GM23338 (cell line): ENCODE results near the gene RNF223. TPM values are rescaled to one million over a fixed set of nuclear protein-coding genes. Genes with fewer than 3 reads are reported as not detected.

Experiments used
- ATAC-seq: fragments of 200-7000 bp; cut with Tn5 transposase; 3 replicates; pipeline ENCODE4 v1.9.1; 2020
- DNase-seq: peaks from one replicate; pipeline ENCODE4 v3.0.0-alpha.2; 2015; ENCODE audit warnings: low spot score
- H2AFZ ChIP-seq: fragments of 200-600 bp; sonication (generic); 2 replicates; pipeline ENCODE4 v1.8.0; 2016; ENCODE audit warnings: antibody characterized with exemption, mild to moderate bottlenecking, moderate library complexity
- H3F3A ChIP-seq: fragments of 200-600 bp; sonication (generic); replicated peaks from 2 replicates; pipeline ENCODE4 v1.8.0; 2017; ENCODE audit warnings: antibody characterized with exemption, mixed run types, low read depth
- H3K27ac ChIP-seq: fragments of 200-600 bp; sonication (generic); 2 replicates; pipeline ENCODE4 v1.6.1; 2016; ENCODE audit warnings: low read depth
- H3K27me3 ChIP-seq: fragments of 200-600 bp; sonication (generic); 2 replicates; pipeline ENCODE4 v1.8.0; 2016; ENCODE audit warnings: mild to moderate bottlenecking, mixed run types, moderate library complexity; ENCODE audit not compliant: insufficient read depth
- H3K36me3 ChIP-seq: fragments of 200-600 bp; sonication (generic); 2 replicates; pipeline ENCODE4 v1.8.0; 2016; ENCODE audit warnings: mild to moderate bottlenecking; ENCODE audit not compliant: insufficient read depth
- H3K4me1 ChIP-seq: fragments of 200-600 bp; sonication (generic); 2 replicates; pipeline ENCODE4 v1.8.0; 2016; ENCODE audit warnings: mild to moderate bottlenecking, moderate library complexity; ENCODE audit not compliant: insufficient read depth
- H3K4me2 ChIP-seq: fragments of 200-600 bp; sonication (generic); 2 replicates; pipeline ENCODE4 v1.7.1; 2017; ENCODE audit warnings: mixed run types
- H3K4me3 ChIP-seq: fragments of 200-600 bp; sonication (generic); 2 replicates; pipeline ENCODE4 v1.6.1; 2016; ENCODE audit warnings: mixed run types
- H3K79me2 ChIP-seq: fragments of 200-600 bp; sonication (generic); replicated peaks from 2 replicates; pipeline ENCODE4 v1.8.0; 2017; ENCODE audit warnings: mild to moderate bottlenecking; ENCODE audit not compliant: insufficient read depth
- H3K9me2 ChIP-seq: fragments of 200-600 bp; sonication (generic); 2 replicates; pipeline ENCODE4 v1.8.0; 2017; ENCODE audit not compliant: insufficient read depth
- H4K20me1 ChIP-seq: fragments of 200-600 bp; sonication (generic); replicated peaks from 2 replicates; pipeline ENCODE4 v1.8.0; 2017; ENCODE audit warnings: mild to moderate bottlenecking; ENCODE audit not compliant: insufficient read depth
- H3K27ac Mint-ChIP-seq: 2 replicates; pipeline ENCODE4 v1.8.0; 2020; ENCODE audit warnings: inconsistent platforms, mild to moderate bottlenecking, moderate library complexity, mixed read lengths
- H3K27me3 Mint-ChIP-seq: 3 replicates; pipeline ENCODE4 v1.8.0; 2022; ENCODE audit warnings: low read depth, mild to moderate bottlenecking, moderate library complexity, mixed read lengths, inconsistent platforms; ENCODE audit not compliant: insufficient read depth, poor library complexity
- H3K36me3 Mint-ChIP-seq: 3 replicates; pipeline ENCODE4 v1.8.0; 2021; ENCODE audit warnings: low read depth, mild to moderate bottlenecking, inconsistent platforms, moderate library complexity, mixed read lengths
- H3K4me1 Mint-ChIP-seq: 3 replicates; pipeline ENCODE4 v1.8.0; 2020; ENCODE audit warnings: mild to moderate bottlenecking, inconsistent platforms, mixed read lengths
- H3K4me3 Mint-ChIP-seq: 3 replicates; pipeline ENCODE4 v1.8.0; 2021; ENCODE audit warnings: moderate library complexity, mild to moderate bottlenecking, inconsistent platforms, mixed read lengths
- H3K9me3 Mint-ChIP-seq: 3 replicates; pipeline ENCODE4 v1.8.0; 2020; ENCODE audit warnings: moderate library complexity, mild to moderate bottlenecking, inconsistent platforms, mixed read lengths
- CREB1 ChIP-seq: fragments of 250-450 bp; sonication (Bioruptor Pico); IDR thresholded peaks from 2 replicates; pipeline ENCODE4 v1.5.0; 2020; ENCODE audit warnings: low read depth, mild to moderate bottlenecking, moderate library complexity
- CTCF ChIP-seq, 2 experiments: fragments of 200-600 bp in 1 of 2; sonication (generic) in 1 of 2; conservative IDR thresholded peaks; 2 replicates each; pipeline versions ENCODE4 v1.5.1 to v1.6.1; 2016 to 2017; ENCODE audit warnings: antibody characterized with exemption in 2 of 2, low read depth in 2 of 2, mild to moderate bottlenecking in 2 of 2, moderate library complexity in 1 of 2
- EZH2 ChIP-seq: fragments of 200-600 bp; sonication (generic); IDR thresholded peaks from one replicate; pipeline ENCODE4 v1.8.0; 2017; ENCODE audit warnings: antibody characterized with exemption, mild to moderate bottlenecking, low read depth; ENCODE audit not compliant: unreplicated experiment
- EZH2phosphoT487 ChIP-seq: fragments of 200-600 bp; sonication (generic); IDR thresholded peaks from one replicate; pipeline ENCODE4 v1.8.1; 2018; ENCODE audit warnings: antibody characterized with exemption; ENCODE audit not compliant: unreplicated experiment
- NANOG ChIP-seq: IDR thresholded peaks from 2 replicates; pipeline ENCODE4 v1.6.1; 2016; ENCODE audit warnings: antibody characterized with exemption, borderline replicate concordance
- STAT1 ChIP-seq: IDR thresholded peaks from one replicate; pipeline ENCODE4 v1.6.1; 2016; ENCODE audit warnings: antibody characterized with exemption; ENCODE audit not compliant: unreplicated experiment
- ZNF114 ChIP-seq: fragments of 250-450 bp; sonication (Bioruptor Pico); IDR thresholded peaks from 2 replicates; pipeline ENCODE4 v1.5.0; 2020; ENCODE audit warnings: mild to moderate bottlenecking, moderate library complexity
- ZNF331 ChIP-seq: fragments of 250-450 bp; sonication (Bioruptor Pico); IDR thresholded peaks from 2 replicates; pipeline ENCODE4 v1.5.0; 2020; ENCODE audit warnings: low read depth, mild to moderate bottlenecking, moderate library complexity
- polyA plus RNA-seq: library from polyadenylated mRNA; unstranded; fragments of >200 nt; fragmentation: Nextera tagmentation; extraction: Ambion mirVana; gene quantifications from 2 replicates; pipeline ENCODE4 v1.2.1, GENCODE V29; 2016
- total RNA-seq: library from RNA; depleted of rRNA; stranded (reverse); fragments of >200 nt; shearing (Covaris generic); gene quantifications from 2 replicates; pipeline ENCODE4 v1.2.3, GENCODE V29; 2014
- TF ChIP-seq, protein P1 (sequence below): IDR thresholded peaks from one replicate; pipeline ENCODE4 v1.6.1; 2018; ENCODE audit warnings: antibody characterized with exemption; ENCODE audit not compliant: unreplicated experiment

The RNF223 gene
- total and polyA plus RNA-seq, 2 experiments from 2014 or later, result not detected

GRCh38 chr1:1083416-1084371 lies 9.6 kb upstream of the RNF223 start:
- no peaks in the 10 kb centered on the region for H3K79me2 ChIP-seq
- no peak overlapping the region for H3K4me3 Mint-ChIP-seq
- no peak overlapping the region for H2AFZ ChIP-seq
- no peak overlapping the region; the same call in 1 of the 2 replicates for H3K27ac Mint-ChIP-seq
- H3K4me1 Mint-ChIP-seq, result no peaks in the 10 kb centered on the region
- no peak overlapping the region for H3K4me3 ChIP-seq
- no peaks in the 10 kb centered on the region for H3K9me2 ChIP-seq
- no peaks in the 10 kb centered on the region for H4K20me1 ChIP-seq
- H3K9me3 Mint-ChIP-seq, result no peaks in the 10 kb centered on the region
- no peaks in the 10 kb centered on the region for H3K27me3 ChIP-seq
- H3K4me2 ChIP-seq, result no peak overlapping the region
- no peak overlapping the region for H3K27ac ChIP-seq
- ATAC-seq (no peak), DNase-seq (no peak)
- H3K4me1 ChIP-seq, result no peaks in the 10 kb centered on the region; the same call in 1 of the 2 replicates
- no peaks in the 10 kb centered on the region for H3K36me3 ChIP-seq
- no peak for TF ChIP-seq ZNF114 (CRISPR knock-in tag)
- no peak for TF ChIP-seq NANOG
- TF ChIP-seq, protein P1, sequence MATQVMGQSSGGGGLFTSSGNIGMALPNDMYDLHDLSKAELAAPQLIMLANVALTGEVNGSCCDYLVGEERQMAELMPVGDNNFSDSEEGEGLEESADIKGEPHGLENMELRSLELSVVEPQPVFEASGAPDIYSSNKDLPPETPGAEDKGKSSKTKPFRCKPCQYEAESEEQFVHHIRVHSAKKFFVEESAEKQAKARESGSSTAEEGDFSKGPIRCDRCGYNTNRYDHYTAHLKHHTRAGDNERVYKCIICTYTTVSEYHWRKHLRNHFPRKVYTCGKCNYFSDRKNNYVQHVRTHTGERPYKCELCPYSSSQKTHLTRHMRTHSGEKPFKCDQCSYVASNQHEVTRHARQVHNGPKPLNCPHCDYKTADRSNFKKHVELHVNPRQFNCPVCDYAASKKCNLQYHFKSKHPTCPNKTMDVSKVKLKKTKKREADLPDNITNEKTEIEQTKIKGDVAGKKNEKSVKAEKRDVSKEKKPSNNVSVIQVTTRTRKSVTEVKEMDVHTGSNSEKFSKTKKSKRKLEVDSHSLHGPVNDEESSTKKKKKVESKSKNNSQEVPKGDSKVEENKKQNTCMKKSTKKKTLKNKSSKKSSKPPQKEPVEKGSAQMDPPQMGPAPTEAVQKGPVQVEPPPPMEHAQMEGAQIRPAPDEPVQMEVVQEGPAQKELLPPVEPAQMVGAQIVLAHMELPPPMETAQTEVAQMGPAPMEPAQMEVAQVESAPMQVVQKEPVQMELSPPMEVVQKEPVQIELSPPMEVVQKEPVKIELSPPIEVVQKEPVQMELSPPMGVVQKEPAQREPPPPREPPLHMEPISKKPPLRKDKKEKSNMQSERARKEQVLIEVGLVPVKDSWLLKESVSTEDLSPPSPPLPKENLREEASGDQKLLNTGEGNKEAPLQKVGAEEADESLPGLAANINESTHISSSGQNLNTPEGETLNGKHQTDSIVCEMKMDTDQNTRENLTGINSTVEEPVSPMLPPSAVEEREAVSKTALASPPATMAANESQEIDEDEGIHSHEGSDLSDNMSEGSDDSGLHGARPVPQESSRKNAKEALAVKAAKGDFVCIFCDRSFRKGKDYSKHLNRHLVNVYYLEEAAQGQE, result no peak
- no peak for TF ChIP-seq ZNF331 (CRISPR knock-in tag)
- no peak for TF ChIP-seq CTCF (conservative IDR thresholded peaks at IDR 0.05; ENCODE audit: low read depth in 2 of 2)
- no peak for TF ChIP-seq EZH2
- TF ChIP-seq EZH2phosphoT487, result no peak
- no peaks in the 10 kb centered on the region for H3F3A ChIP-seq
- H3K36me3 Mint-ChIP-seq, result no peaks in the 10 kb centered on the region
- H3K27me3 Mint-ChIP-seq, result peaks cover 9% of the 10 kb centered on the region

- H3K36me3 ChIP-seq, result no peaks in the 10 kb centered on the region
- H2AFZ ChIP-seq, result no peak overlapping the region
- no peaks in the 10 kb centered on the region for H3F3A ChIP-seq
- H3K36me3 Mint-ChIP-seq, result no peaks in the 10 kb centered on the region
- ATAC-seq, result no peak
- no peak overlapping the region for H3K27ac ChIP-seq
- H3K9me2 ChIP-seq, result no peaks in the 10 kb centered on the region
- H3K4me1 ChIP-seq, result no peaks in the 10 kb centered on the region; the same call in 1 of the 2 replicates
- H3K9me3 Mint-ChIP-seq, result no peaks in the 10 kb centered on the region
- no peak overlapping the region for H3K4me2 ChIP-seq
- H3K79me2 ChIP-seq, result no peaks in the 10 kb centered on the region
- no peak overlapping the region for H3K4me3 ChIP-seq
- no peak overlapping the region for H3K27ac Mint-ChIP-seq
- peaks cover 9% of the 10 kb centered on the region for H3K27me3 Mint-ChIP-seq
- no peaks in the 10 kb centered on the region for H4K20me1 ChIP-seq
- H3K27me3 ChIP-seq, result no peaks in the 10 kb centered on the region
- no peak overlapping the region for H3K4me3 Mint-ChIP-seq
- H3K4me1 Mint-ChIP-seq, result no peaks in the 10 kb centered on the region
- DNase-seq, result peak; percentile 0
- TF ChIP-seq CREB1 (CRISPR knock-in tag) (no peak), STAT1 (no peak), ZNF114 (CRISPR knock-in tag) (no peak)
These were observed 8.8 kb upstream of the RNF223 start for GRCh38 chr1:1082776-1083415.
